ENCODE measurements around the gene DNAH14. TPM values are rescaled to one million over a fixed set of nuclear protein-coding genes. Genes with fewer than 3 reads are reported as not detected.

The DNAH14 gene
- total RNA-seq, 3 donors from 2014 or later: 9.2 to 12.7 (median 10.0) TPM

DNA sequence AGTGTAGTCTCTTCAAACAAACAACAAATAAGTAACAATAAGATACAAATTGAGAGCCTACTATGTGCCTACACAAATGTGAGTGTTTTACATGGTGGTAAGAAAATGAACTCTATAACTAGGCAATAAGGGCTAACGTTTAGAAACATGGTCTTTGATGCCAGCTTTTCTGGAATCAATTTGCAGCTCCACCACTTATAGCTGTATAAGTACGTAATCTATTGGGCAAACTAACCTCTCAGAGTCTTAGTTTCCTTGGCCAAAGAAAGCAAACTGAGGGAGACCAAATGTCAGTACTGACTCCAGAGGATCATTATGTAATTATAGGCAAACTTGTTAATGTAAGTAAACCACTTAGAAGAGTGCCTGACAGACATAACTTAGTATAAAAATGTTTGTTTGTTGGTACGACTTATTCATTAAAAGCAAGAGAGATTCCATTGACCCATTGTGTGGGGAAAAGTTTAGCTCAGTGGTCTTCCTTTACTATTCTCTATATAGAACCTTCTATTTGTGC, 438.6 kb downstream of the DNAH14 start:
- TF ChIP-seq, protein P1, sequence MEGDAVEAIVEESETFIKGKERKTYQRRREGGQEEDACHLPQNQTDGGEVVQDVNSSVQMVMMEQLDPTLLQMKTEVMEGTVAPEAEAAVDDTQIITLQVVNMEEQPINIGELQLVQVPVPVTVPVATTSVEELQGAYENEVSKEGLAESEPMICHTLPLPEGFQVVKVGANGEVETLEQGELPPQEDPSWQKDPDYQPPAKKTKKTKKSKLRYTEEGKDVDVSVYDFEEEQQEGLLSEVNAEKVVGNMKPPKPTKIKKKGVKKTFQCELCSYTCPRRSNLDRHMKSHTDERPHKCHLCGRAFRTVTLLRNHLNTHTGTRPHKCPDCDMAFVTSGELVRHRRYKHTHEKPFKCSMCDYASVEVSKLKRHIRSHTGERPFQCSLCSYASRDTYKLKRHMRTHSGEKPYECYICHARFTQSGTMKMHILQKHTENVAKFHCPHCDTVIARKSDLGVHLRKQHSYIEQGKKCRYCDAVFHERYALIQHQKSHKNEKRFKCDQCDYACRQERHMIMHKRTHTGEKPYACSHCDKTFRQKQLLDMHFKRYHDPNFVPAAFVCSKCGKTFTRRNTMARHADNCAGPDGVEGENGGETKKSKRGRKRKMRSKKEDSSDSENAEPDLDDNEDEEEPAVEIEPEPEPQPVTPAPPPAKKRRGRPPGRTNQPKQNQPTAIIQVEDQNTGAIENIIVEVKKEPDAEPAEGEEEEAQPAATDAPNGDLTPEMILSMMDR (IDR thresholded peaks at IDR 0.05): no peak
- Histone ChIP-seq H3K36me3 (ENCODE audit: low read depth) (no peaks in the 10 kb centered on the region), H3K4me3 (no peak overlapping the region), H3K4me1 (ENCODE audit: low read depth) (no peaks in the 10 kb centered on the region), H3K9me3 (no peaks in the 10 kb centered on the region)
- no peak for ATAC-seq
- no peak for DNase-seq
- intact Hi-C loops (cut with DNase I, micrococcal nuclease): no loop called here

- Histone ChIP-seq H3K4me1 (ENCODE audit: low read depth) (no peaks in the 10 kb centered on the region), H3K36me3 (ENCODE audit: low read depth) (no peaks in the 10 kb centered on the region), H3K4me3 (no peak overlapping the region), H3K9me3 (no peaks in the 10 kb centered on the region)
- no peak for DNase-seq
- ATAC-seq: no peak
- intact Hi-C loops (cut with DNase I, micrococcal nuclease): no loop called here
- TF ChIP-seq, protein P1 (IDR thresholded peaks at IDR 0.05): no peak
Measured at GRCh38 chr1:225371366-225372010, 442.0 kb downstream of the DNAH14 start.

- intact Hi-C loops (cut with DNase I, micrococcal nuclease): no loop called here
- H3K4me1 ChIP-seq (ENCODE audit: low read depth): no peaks in the 10 kb centered on the region
- H3K4me3 ChIP-seq: no peak overlapping the region
- DNase-seq (no peak), ATAC-seq (no peak)
- no peaks in the 10 kb centered on the region for H3K36me3 ChIP-seq (ENCODE audit: low read depth)
- TF ChIP-seq, protein P1 (IDR thresholded peaks at IDR 0.05): no peak
- no peaks in the 10 kb centered on the region for H3K9me3 ChIP-seq
Measured at GRCh38 chr1:225373155-225373554, 443.7 kb downstream of the DNAH14 start.

GRCh38 chr1:225374996-225375395, 445.5 kb downstream of the DNAH14 start:
- DNase-seq (no peak), ATAC-seq (no peak)
- no peaks in the 10 kb centered on the region for H3K4me1 ChIP-seq (ENCODE audit: low read depth)
- TF ChIP-seq, protein P1 (IDR thresholded peaks at IDR 0.05): no peak
- no peak overlapping the region for H3K4me3 ChIP-seq
- intact Hi-C loops (cut with DNase I, micrococcal nuclease): no loop called here
- no peaks in the 10 kb centered on the region for H3K9me3 ChIP-seq
- H3K36me3 ChIP-seq (ENCODE audit: low read depth): no peaks in the 10 kb centered on the region

- Histone ChIP-seq H3K36me3 (ENCODE audit: low read depth) (no peaks in the 10 kb centered on the region), H3K9me3 (no peaks in the 10 kb centered on the region), H3K4me3 (no peak overlapping the region), H3K4me1 (ENCODE audit: low read depth) (no peaks in the 10 kb centered on the region)
- DNase-seq (no peak), ATAC-seq (no peak)
- TF ChIP-seq, protein P1 (IDR thresholded peaks at IDR 0.05): no peak
- intact Hi-C loops (cut with DNase I, micrococcal nuclease): no loop called here
Measured at GRCh38 chr1:225378880-225379279, 449.4 kb downstream of the DNAH14 start.
